Loucy (cell line): ENCODE measurements around the gene PPP1CA.

Experiments used
- H2AFZ ChIP-seq: fragments of 200-600 bp; sonication (generic); 2 replicates; pipeline ENCODE4 v1.6.0; 2016; ENCODE audit warnings: antibody characterized with exemption, mild to moderate bottlenecking, low read length, moderate library complexity
- H3F3A ChIP-seq: fragments of 200-600 bp; 2 replicates; pipeline ENCODE4 v1.6.0; 2016; ENCODE audit warnings: antibody characterized with exemption, low read depth, mild to moderate bottlenecking
- H3K27me3 ChIP-seq: fragments of 200-600 bp; sonication (generic); 2 replicates; pipeline ENCODE4 v1.6.1; 2014; ENCODE audit warnings: low read length, mild to moderate bottlenecking; ENCODE audit not compliant: insufficient read depth, poor library complexity, severe bottlenecking
- H3K36me3 ChIP-seq: fragments of 200-600 bp; sonication (generic); 2 replicates; pipeline ENCODE4 v1.6.1; 2016; ENCODE audit warnings: low read length; ENCODE audit not compliant: insufficient read depth
- H3K4me1 ChIP-seq: fragments of 200-600 bp; sonication (generic); 2 replicates; pipeline ENCODE4 v1.5.1; 2014; ENCODE audit warnings: low read length, mild to moderate bottlenecking; ENCODE audit not compliant: insufficient read depth, poor library complexity, severe bottlenecking
- H3K4me2 ChIP-seq: fragments of 200-600 bp; sonication (generic); 2 replicates; pipeline ENCODE4 v1.6.0; 2014; ENCODE audit warnings: antibody characterized with exemption, low read length, low read depth, mild to moderate bottlenecking; ENCODE audit not compliant: poor library complexity, severe bottlenecking
- H3K4me3 ChIP-seq: fragments of 200-600 bp; sonication (generic); 2 replicates; pipeline ENCODE4 v1.5.1; 2014; ENCODE audit warnings: low read length, mild to moderate bottlenecking, mixed read lengths; ENCODE audit not compliant: poor library complexity, severe bottlenecking
- H3K79me2 ChIP-seq: fragments of 200-600 bp; sonication (generic); 2 replicates; pipeline ENCODE4 v1.6.1; 2014; ENCODE audit warnings: low read length; ENCODE audit not compliant: insufficient read depth
- H3K9ac ChIP-seq: fragments of 200-600 bp; sonication (generic); 2 replicates; pipeline ENCODE4 v1.6.0; 2014; ENCODE audit warnings: mild to moderate bottlenecking, low read depth, low read length, moderate library complexity; ENCODE audit not compliant: poor library complexity, severe bottlenecking
- H3K9me2 ChIP-seq: fragments of 200-600 bp; sonication (generic); replicated peaks from 2 replicates; pipeline ENCODE4 v1.6.1; 2016; ENCODE audit warnings: low read depth, low read length, mixed read lengths
- H3K9me3 ChIP-seq: fragments of 200-600 bp; sonication (generic); 2 replicates; pipeline ENCODE4 v1.6.1; 2014; ENCODE audit warnings: mild to moderate bottlenecking, antibody characterized with exemption, low read length, low read depth; ENCODE audit not compliant: insufficient read depth
- H4K20me1 ChIP-seq: fragments of 200-600 bp; sonication (generic); 2 replicates; pipeline ENCODE4 v1.6.0; 2014; ENCODE audit warnings: antibody characterized with exemption, low read length, mild to moderate bottlenecking; ENCODE audit not compliant: insufficient read depth, poor library complexity, severe bottlenecking
- CTCF ChIP-seq: fragments of 200-600 bp; sonication (generic); conservative IDR thresholded peaks from 2 replicates; pipeline ENCODE4 v1.5.1; 2014; ENCODE audit warnings: mild to moderate bottlenecking, antibody characterized with exemption, low read length
- EZH2phosphoT487 ChIP-seq: fragments of 200-600 bp; IDR thresholded peaks from 2 replicates; pipeline ENCODE4 v1.6.1; 2018; ENCODE audit warnings: antibody characterized with exemption, mild to moderate bottlenecking, moderate library complexity, borderline replicate concordance

PPP1CA gene

GRCh38 chr11:67369801-67370284 lies 31.8 kb downstream of the PPP1CA start:
- peak overlapping the region; percentile 25 for H3K4me2 ChIP-seq
- H3K4me1 ChIP-seq, result peaks cover 64% of the 10 kb centered on the region
- no peaks in the 10 kb centered on the region for H3K27me3 ChIP-seq
- no peak overlapping the region for H3K9ac ChIP-seq
- no peak overlapping the region for H3K4me3 ChIP-seq
- no peak overlapping the region for H2AFZ ChIP-seq
- no peaks in the 10 kb centered on the region for H3F3A ChIP-seq
- H3K79me2 ChIP-seq, result peaks cover 4% of the 10 kb centered on the region; the same call in 1 of the 2 replicates
- no peaks in the 10 kb centered on the region for H3K9me3 ChIP-seq
- TF ChIP-seq EZH2phosphoT487 (no peak), CTCF (no peak)
- no peaks in the 10 kb centered on the region for H3K36me3 ChIP-seq
- H3K9me2 ChIP-seq, result no peaks in the 10 kb centered on the region
- H4K20me1 ChIP-seq, result no peaks in the 10 kb centered on the region

- Histone ChIP-seq H3K36me3 (no peaks in the 10 kb centered on the region), H3K4me2 (no peak overlapping the region), H3K9me2 (no peaks in the 10 kb centered on the region), H3K4me1 (peaks cover 64% of the 10 kb centered on the region), H3F3A (no peaks in the 10 kb centered on the region), H3K9me3 (no peaks in the 10 kb centered on the region), H2AFZ (no peak overlapping the region), H3K9ac (no peak overlapping the region), H3K79me2 (peaks cover 4% of the 10 kb centered on the region; the same call in 1 of the 2 replicates), H4K20me1 (no peaks in the 10 kb centered on the region), H3K4me3 (no peak overlapping the region), H3K27me3 (no peaks in the 10 kb centered on the region)
- no peak for TF ChIP-seq CTCF
- no peak for TF ChIP-seq EZH2phosphoT487
These were observed 32.4 kb downstream of the PPP1CA start for GRCh38 chr11:67369275-67369674.

- no peaks in the 10 kb centered on the region for H3K36me3 ChIP-seq
- H3K4me1 ChIP-seq, result peaks cover 63% of the 10 kb centered on the region
- no peak overlapping the region for H3K9ac ChIP-seq
- H3F3A ChIP-seq, result no peaks in the 10 kb centered on the region
- peaks cover 4% of the 10 kb centered on the region; the same call in 1 of the 2 replicates for H3K79me2 ChIP-seq
- TF ChIP-seq CTCF, result no peak
- no peaks in the 10 kb centered on the region for H4K20me1 ChIP-seq
- no peak overlapping the region for H3K4me3 ChIP-seq
- H3K27me3 ChIP-seq, result no peaks in the 10 kb centered on the region
- no peaks in the 10 kb centered on the region for H3K9me2 ChIP-seq
- H3K9me3 ChIP-seq, result no peaks in the 10 kb centered on the region
- H2AFZ ChIP-seq, result no peak overlapping the region
- H3K4me2 ChIP-seq, result no peak overlapping the region
These were observed 33.0 kb downstream of the PPP1CA start for GRCh38 chr11:67368621-67369020.
